Measurements from ENCODE around the gene ZMYND10. TPM values are rescaled to one million over a fixed set of nuclear protein-coding genes. Genes with fewer than 3 reads are reported as not detected.
A peak's percentile ranks its signal among the peaks of the same experiment; 100 is the strongest.

The ZMYND10 gene
- total RNA-seq, 4 donors from 2014 or later = 0.42 to 1.8 (median 0.74) TPM; not detected in 1

- TF ChIP-seq CTCF (IDR thresholded peaks at IDR 0.05) (no peak), POLR2A (IDR thresholded peaks at IDR 0.05) (no peak)
- WGBS, 2 donors = 83 to 89% methylated on average over 7 to 15 of the region's 18 CpGs
- no peak overlapping the region for H3K4me3 ChIP-seq (ENCODE audit: low read depth, poor library complexity, severe bottlenecking)
- no peak for DNase-seq (ENCODE audit: low spot score in 2 of 2)
- intact Hi-C loops (cut with DNase I; ENCODE audit: low total_unique reads) = no loop called here
These were observed 48.7 kb downstream of the ZMYND10 start for GRCh38 chr3:50296721-50297383.

- TF ChIP-seq CTCF (IDR thresholded peaks at IDR 0.05) (no peak), POLR2A (IDR thresholded peaks at IDR 0.05) (no peak)
- no peak for DNase-seq (ENCODE audit: low spot score in 2 of 2)
- H3K4me3 ChIP-seq (ENCODE audit: low read depth, poor library complexity, severe bottlenecking) = no peak overlapping the region
- intact Hi-C loops (cut with DNase I; ENCODE audit: low total_unique reads) = no loop called here
- WGBS, 2 donors = 86 to 90% methylated on average over 8 of the region's 8 CpGs
These were observed 49.7 kb downstream of the ZMYND10 start for GRCh38 chr3:50295553-50296431.

GRCh38 chr3:50294492-50295403 is 50.8 kb downstream of the ZMYND10 start:
- no peak for DNase-seq (ENCODE audit: low spot score in 2 of 2)
- intact Hi-C loops (cut with DNase I; ENCODE audit: low total_unique reads) = no loop called here
- WGBS, 2 donors = 92% methylated on average over 11 to 18 of the region's 22 CpGs
- H3K4me3 ChIP-seq (ENCODE audit: low read depth, poor library complexity, severe bottlenecking) = no peak overlapping the region
- TF ChIP-seq CTCF (IDR thresholded peaks at IDR 0.05) (no peak), POLR2A (IDR thresholded peaks at IDR 0.05) (no peak)

- H3K4me3 ChIP-seq (ENCODE audit: low read depth, poor library complexity, severe bottlenecking) = no peak overlapping the region
- DNase-seq (ENCODE audit: low spot score in 2 of 2) = no peak
- intact Hi-C loops (cut with DNase I; ENCODE audit: low total_unique reads) = no loop called here
- WGBS, 2 donors = 83 to 89% methylated on average over 4 of the region's 4 CpGs
- no peak for TF ChIP-seq POLR2A (IDR thresholded peaks at IDR 0.05)
- TF ChIP-seq CTCF (IDR thresholded peaks at IDR 0.05) = no peak
These were observed 51.4 kb downstream of the ZMYND10 start for GRCh38 chr3:50294089-50294488.

- peak in 1 of 2 donors; percentile 88 for DNase-seq (ENCODE audit: low spot score in 2 of 2)
- intact Hi-C loops (cut with DNase I; ENCODE audit: low total_unique reads) = no loop called here
- no peak for TF ChIP-seq POLR2A (IDR thresholded peaks at IDR 0.05)
- no peak for TF ChIP-seq CTCF (IDR thresholded peaks at IDR 0.05)
- 73 to 78% methylated on average over 10 to 12 of the region's 12 CpGs for WGBS, 2 donors
- no peak overlapping the region for H3K4me3 ChIP-seq (ENCODE audit: low read depth, poor library complexity, severe bottlenecking)
These were observed 52.3 kb downstream of the ZMYND10 start for GRCh38 chr3:50293079-50293801.
